ENCODE data around the gene AGAP3. TPM values are rescaled to one million over a fixed set of nuclear protein-coding genes. Genes with fewer than 3 reads are reported as not detected.

The AGAP3 gene
- total and polyA plus RNA-seq, 2 donors (not counting 1 experiment from before 2014, with no cell fraction given): 21.1 to 22.3 TPM

GRCh38 chr7:151122276-151122675, 36.0 kb downstream of the AGAP3 start:
- TF ChIP-seq CTCF (IDR thresholded peaks at IDR 0.05) (no peak), EZH2 (IDR thresholded peaks at IDR 0.05; ENCODE audit: borderline replicate concordance, insufficient read depth, low read depth, low read length, poor library complexity, severe bottlenecking) (no peak)
- no peak overlapping the region for H3K4me2 ChIP-seq (replicated peaks; ENCODE audit: low read depth, low read length, poor library complexity, severe bottlenecking)
- Mint-ChIP-seq H3K4me1 (peaks cover 9% of the 10 kb centered on the region), H3K27ac (no peak overlapping the region), H3K4me3 (no peak overlapping the region), H3K9me3 (ENCODE audit: insufficient read depth) (no peaks in the 10 kb centered on the region), H3K27me3 (peaks cover 3% of the 10 kb centered on the region)
- no peak overlapping the region for H2AFZ ChIP-seq (ENCODE audit: insufficient read depth, low read depth, low read length, poor library complexity, severe bottlenecking)
- no peak overlapping the region for H3K27ac ChIP-seq (ENCODE audit: low read length in 2 of 2)
- intact Hi-C loops (cut with micrococcal nuclease): no loop called here
- DNase-seq (no peak), ATAC-seq (ENCODE audit: low read depth) (no peak)
- peaks cover 0 to 6% of the 10 kb centered on the region in 2 donors for H3K4me1 ChIP-seq (ENCODE audit: control insufficient read depth in 2 of 2, insufficient read depth in 2 of 2, low read length in 2 of 2)
- no peak overlapping the region for H3K4me3 ChIP-seq (ENCODE audit: control extremely low read depth in 1 of 5, extremely low read depth in 1 of 5, insufficient read depth in 1 of 5, low read depth in 2 of 5, low read length in 4 of 5)
- 97% methylated on average over 17 of the region's 24 CpGs for whole genome bisulfite sequencing (ENCODE audit: insufficient coverage)
- no peaks in the 10 kb centered on the region for H3K9me3 ChIP-seq (ENCODE audit: control extremely low read depth in 1 of 3, control insufficient read depth in 2 of 3, insufficient read depth in 1 of 3, low read length in 2 of 3)
- no peaks in the 10 kb centered on the region for H4K20me1 ChIP-seq (ENCODE audit: control insufficient read depth, insufficient read depth, low read length, poor library complexity, severe bottlenecking)
- CTCF ChIA-PET: no interaction called here
- no peaks in the 10 kb centered on the region for H3K27me3 ChIP-seq (replicated peaks in 1 of 4; ENCODE audit: control extremely low read depth in 1 of 4, control insufficient read depth in 3 of 4, insufficient read depth in 4 of 4, low read length in 3 of 4)
- H3K79me2 ChIP-seq (ENCODE audit: control insufficient read depth, insufficient read depth, low read length): no peaks in the 10 kb centered on the region
- H3K9ac ChIP-seq (ENCODE audit: low read length): no peak overlapping the region
- H3K36me3 ChIP-seq (replicated peaks in 1 of 2; ENCODE audit: control extremely low read depth in 1 of 2, control insufficient read depth in 1 of 2, extremely low read depth in 1 of 2, insufficient read depth in 2 of 2, low read length in 1 of 2): no peaks in the 10 kb centered on the region
- POLR2A ChIA-PET: no interaction called here

- Mint-ChIP-seq H3K4me3 (no peak overlapping the region), H3K9me3 (ENCODE audit: insufficient read depth) (no peaks in the 10 kb centered on the region), H3K4me1 (peaks cover 6% of the 10 kb centered on the region), H3K27me3 (peaks cover 3% of the 10 kb centered on the region), H3K27ac (no peak overlapping the region)
- Histone ChIP-seq H3K27me3 (replicated peaks in 1 of 4; ENCODE audit: control extremely low read depth in 1 of 4, control insufficient read depth in 3 of 4, insufficient read depth in 4 of 4, low read length in 3 of 4) (no peaks in the 10 kb centered on the region), H4K20me1 (ENCODE audit: control insufficient read depth, insufficient read depth, low read length, poor library complexity, severe bottlenecking) (no peaks in the 10 kb centered on the region), H3K27ac (ENCODE audit: low read length in 2 of 2) (no peak overlapping the region), H3K79me2 (ENCODE audit: control insufficient read depth, insufficient read depth, low read length) (no peaks in the 10 kb centered on the region), H3K4me2 (replicated peaks; ENCODE audit: low read depth, low read length, poor library complexity, severe bottlenecking) (no peak overlapping the region), H3K9me3 (ENCODE audit: control extremely low read depth in 1 of 3, control insufficient read depth in 2 of 3, insufficient read depth in 1 of 3, low read length in 2 of 3) (no peaks in the 10 kb centered on the region), H3K4me1 (ENCODE audit: control insufficient read depth in 2 of 2, insufficient read depth in 2 of 2, low read length in 2 of 2) (peaks cover 0 to 6% of the 10 kb centered on the region in 2 donors), H3K9ac (ENCODE audit: low read length) (no peak overlapping the region), H3K36me3 (replicated peaks in 1 of 2; ENCODE audit: control extremely low read depth in 1 of 2, control insufficient read depth in 1 of 2, extremely low read depth in 1 of 2, insufficient read depth in 2 of 2, low read length in 1 of 2) (no peaks in the 10 kb centered on the region), H2AFZ (ENCODE audit: insufficient read depth, low read depth, low read length, poor library complexity, severe bottlenecking) (no peak overlapping the region), H3K4me3 (ENCODE audit: control extremely low read depth in 1 of 5, extremely low read depth in 1 of 5, insufficient read depth in 1 of 5, low read depth in 2 of 5, low read length in 4 of 5) (no peak overlapping the region)
- POLR2A ChIA-PET: no interaction called here
- DNase-seq: no peak
- WGBS (ENCODE audit: insufficient coverage): 96% methylated on average over 27 of the region's 29 CpGs
- intact Hi-C loops (cut with micrococcal nuclease): no loop called here
- no peak for TF ChIP-seq EZH2 (IDR thresholded peaks at IDR 0.05; ENCODE audit: borderline replicate concordance, insufficient read depth, low read depth, low read length, poor library complexity, severe bottlenecking)
- no peak for TF ChIP-seq CTCF (IDR thresholded peaks at IDR 0.05)
- ATAC-seq (ENCODE audit: low read depth): no peak
- CTCF ChIA-PET: interaction anchor here (1.8 kb wide), 1 partner anchor 180 kb away, joined by 8 read pairs; no protein-coding TSS in a partner anchor
Measured at GRCh38 chr7:151122796-151123157, 36.5 kb downstream of the AGAP3 start.
